Chondrocyte (in vitro differentiated cells): Measurements from ENCODE around the gene MVK. TPM values are rescaled to one million over a fixed set of nuclear protein-coding genes. Genes with fewer than 3 reads are reported as not detected.

Experiments
- DNase-seq: peaks from one replicate; pipeline ENCODE4 v3.0.0; 2021; ENCODE audit warnings: mixed read lengths, low spot score
- H3K27ac Mint-ChIP-seq: one replicate; pipeline ENCODE4 v1.8.0; 2021; ENCODE audit warnings: mild to moderate bottlenecking, moderate library complexity, mixed read lengths; ENCODE audit not compliant: unreplicated experiment
- H3K27me3 Mint-ChIP-seq: 2 replicates; pipeline ENCODE4 v1.8.0; 2021; ENCODE audit warnings: low read depth, mixed read lengths
- H3K36me3 Mint-ChIP-seq: 2 replicates; pipeline ENCODE4 v1.8.0; 2021; ENCODE audit warnings: low read depth, mixed read lengths
- H3K4me1 Mint-ChIP-seq: 2 replicates; pipeline ENCODE4 v1.8.0; 2021; ENCODE audit warnings: low read depth, mild to moderate bottlenecking, mixed read lengths
- H3K4me3 Mint-ChIP-seq: one replicate; pipeline ENCODE4 v1.8.0; 2021; ENCODE audit warnings: mild to moderate bottlenecking, moderate library complexity, mixed read lengths; ENCODE audit not compliant: unreplicated experiment
- H3K9me3 Mint-ChIP-seq: 2 replicates; pipeline ENCODE4 v1.8.0; 2021; ENCODE audit warnings: low read depth, mixed read lengths
- CTCF ChIP-seq: fragments of 200-600 bp; sonication (generic); IDR thresholded peaks from 2 replicates; pipeline ENCODE4 v1.5.0; 2021; ENCODE audit warnings: antibody characterized with exemption, mild to moderate bottlenecking, moderate library complexity
- total RNA-seq: library from RNA; stranded (reverse); gene quantifications from 3 replicates; pipeline ENCODE4 v1.2.1, GENCODE V29; 2021

Gene MVK
- total RNA-seq, 1 donor from 2014 or later, result 14.1 TPM

GRCh38 chr12:109555431-109556315, 17.9 kb upstream of the MVK start:
- H3K9me3 Mint-ChIP-seq, result no peaks in the 10 kb centered on the region
- H3K27me3 Mint-ChIP-seq, result peaks cover 9% of the 10 kb centered on the region
- no peak for DNase-seq
- H3K4me1 Mint-ChIP-seq, result no peaks in the 10 kb centered on the region
- H3K4me3 Mint-ChIP-seq, result no peak overlapping the region
- H3K36me3 Mint-ChIP-seq, result peaks cover 1% of the 10 kb centered on the region
- H3K27ac Mint-ChIP-seq, result no peak overlapping the region
- no peak for TF ChIP-seq CTCF

- Mint-ChIP-seq H3K4me1 (no peaks in the 10 kb centered on the region), H3K27me3 (peaks cover 4% of the 10 kb centered on the region), H3K4me3 (no peak overlapping the region), H3K36me3 (peaks cover 1% of the 10 kb centered on the region), H3K27ac (no peak overlapping the region), H3K9me3 (no peaks in the 10 kb centered on the region)
- no peak for DNase-seq
- TF ChIP-seq CTCF, result no peak
Measured at GRCh38 chr12:109557200-109557599, 16.4 kb upstream of the MVK start.

- Mint-ChIP-seq H3K4me3 (no peak overlapping the region), H3K9me3 (no peaks in the 10 kb centered on the region), H3K27ac (no peak overlapping the region), H3K27me3 (peaks cover 4% of the 10 kb centered on the region), H3K4me1 (no peaks in the 10 kb centered on the region), H3K36me3 (peaks cover 3% of the 10 kb centered on the region)
- no peak for DNase-seq
- TF ChIP-seq CTCF, result no peak
Measured at GRCh38 chr12:109557805-109558204, 15.8 kb upstream of the MVK start.

- Mint-ChIP-seq H3K27ac (no peak overlapping the region), H3K9me3 (no peaks in the 10 kb centered on the region), H3K4me1 (no peaks in the 10 kb centered on the region), H3K27me3 (peaks cover 4% of the 10 kb centered on the region), H3K4me3 (no peak overlapping the region), H3K36me3 (peaks cover 3% of the 10 kb centered on the region)
- no peak for DNase-seq
- no peak for TF ChIP-seq CTCF
Measured at GRCh38 chr12:109558374-109559199, 15.0 kb upstream of the MVK start.

- Mint-ChIP-seq H3K27me3 (peaks cover 4% of the 10 kb centered on the region), H3K4me3 (no peak overlapping the region), H3K9me3 (no peaks in the 10 kb centered on the region), H3K4me1 (no peaks in the 10 kb centered on the region), H3K27ac (no peak overlapping the region), H3K36me3 (peaks cover 3% of the 10 kb centered on the region)
- TF ChIP-seq CTCF, result no peak
- DNase-seq, result no peak
Measured at GRCh38 chr12:109559200-109559505, 14.4 kb upstream of the MVK start.
